ENCODE results near the gene TAF6. TPM values are rescaled to one million over a fixed set of nuclear protein-coding genes. Genes with fewer than 3 reads are reported as not detected.

Gene TAF6
- total and polyA plus RNA-seq, 9 of the 15 experiments (the other 6 are each of a cell fraction or from before 2014, with no cell fraction given): 0.78 to 78.7 (median 21.3) TPM

GRCh38 chr7:100157334-100158228, 38.4 kb upstream of the TAF6 start (continued):
- TF ChIP-seq NKRF (IDR thresholded peaks at IDR 0.05; ENCODE audit: borderline replicate concordance) (peak; percentile 54), MCM5 (IDR thresholded peaks at IDR 0.05; ENCODE audit: low read depth) (no peak), FOXJ2 (tag; IDR thresholded peaks at IDR 0.05) (no peak), RNF219 (CRISPR knock-in tag; IDR thresholded peaks at IDR 0.05) (no peak), CHD4 (IDR thresholded peaks at IDR 0.05; ENCODE audit: insufficient read depth, insufficient replicate concordance, low read depth, low read length, poor library complexity, severe bottlenecking) (no peak), ZBTB8A (IDR thresholded peaks at IDR 0.05; ENCODE audit: partially characterized antibody) (no peak), ZNF232 (CRISPR knock-in tag; IDR thresholded peaks at IDR 0.05) (peak; percentile 90), CXXC5 (CRISPR knock-in tag; IDR thresholded peaks at IDR 0.05) (peak; percentile 47; the same call in 1 of the 2 replicates), ZBTB34 (CRISPR knock-in tag; IDR thresholded peaks at IDR 0.05) (no peak), ZNF398 (CRISPR knock-in tag; IDR thresholded peaks at IDR 0.05) (no peak)

All from K562 (cell line).